HL-60/S4 treated with retinoic acid at 250 ng/mL for 4 days and 3 days (cell line): Measurements from ENCODE around the gene ASIC4.

Experiments used
- in situ Hi-C: fragments of 300-500 bp; cut with MboI; formaldehyde crosslinking; loops from 2 replicates; pipeline ENCODE4 v1.7.0; 2022; ENCODE audit warnings: low sequenced_read_pairs

Gene ASIC4

GRCh38 chr2:219497495-219498279, 16.6 kb upstream of the ASIC4 start:
- in situ Hi-C loops, result no loop called here

DNA sequence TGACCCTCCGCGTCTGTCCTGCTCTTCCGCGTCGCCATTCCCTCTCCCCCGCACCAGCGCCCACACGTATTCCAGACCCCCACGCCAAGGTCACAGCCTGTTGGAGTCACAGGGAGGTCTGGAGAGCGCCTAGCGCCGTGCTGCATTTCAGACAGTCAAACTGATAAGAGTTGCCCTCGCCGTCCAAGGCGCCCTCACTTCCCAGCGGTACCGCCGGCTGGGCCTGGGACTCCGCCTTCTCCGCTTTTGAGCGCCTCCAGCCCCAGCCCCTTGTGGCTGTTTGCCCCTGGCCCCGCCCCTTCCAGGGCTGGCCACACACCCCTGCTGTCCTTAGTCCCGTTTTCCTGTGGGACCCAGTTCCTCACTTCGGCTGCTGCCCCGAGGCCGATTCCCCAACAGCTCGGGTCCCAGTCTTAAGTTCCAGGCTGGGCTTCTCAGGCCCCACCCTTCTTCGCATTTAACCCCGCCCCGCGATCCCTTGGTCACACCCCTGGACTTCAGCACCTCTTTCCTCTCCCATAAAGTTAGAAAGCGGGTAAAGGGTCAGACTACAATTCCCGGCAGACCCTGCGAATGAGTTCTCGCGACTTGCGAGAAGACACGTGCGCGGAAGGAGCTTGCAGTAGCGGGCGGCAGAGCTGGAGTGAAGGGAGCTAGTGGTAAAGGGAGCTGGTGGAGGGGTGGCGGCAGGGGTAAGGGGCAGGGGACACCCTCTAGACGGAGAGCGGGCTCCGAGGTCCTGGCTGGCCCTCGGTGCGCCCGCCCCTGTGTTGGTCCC, 15.8 kb upstream of the ASIC4 start, which contains the start of gene GMPPA:
Gene GMPPA (plus strand): TSS at position 612 of the 778 bp plus-strand sequence. CDS start 1,085 bp downstream, outside the sequence.
- in situ Hi-C loops, result no loop called here

GRCh38 chr2:219499058-219499307, 15.3 kb upstream of the ASIC4 start:
- in situ Hi-C loops, result no loop called here

GRCh38 chr2:219499555-219499954, 14.7 kb upstream of the ASIC4 start:
- in situ Hi-C loops, result no loop called here

DNA sequence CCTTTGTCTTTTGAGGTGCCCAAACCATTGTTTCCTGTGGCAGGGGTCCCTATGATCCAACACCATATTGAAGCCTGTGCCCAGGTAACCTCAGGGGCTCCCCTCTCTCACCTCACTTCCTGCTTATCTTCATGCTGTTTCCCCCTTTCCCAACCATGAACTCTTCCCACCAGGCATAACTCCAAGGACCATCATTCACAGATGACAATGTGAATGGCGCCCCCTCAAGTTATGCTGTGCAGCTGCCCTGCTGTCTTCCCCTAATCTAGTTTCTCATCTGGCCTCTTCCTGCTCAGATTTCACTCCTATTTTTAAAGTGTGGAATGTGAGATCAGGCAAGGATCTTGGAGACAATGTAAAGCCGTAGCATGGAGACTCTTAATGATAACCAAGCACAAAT, 14.1 kb upstream of the ASIC4 start:
- in situ Hi-C loops, result no loop called here

GRCh38 chr2:219501849-219502248, 12.4 kb upstream of the ASIC4 start:
- in situ Hi-C loops, result no loop called here

- in situ Hi-C loops, result no loop called here
These were observed 11.7 kb upstream of the ASIC4 start for GRCh38 chr2:219502618-219503017.

DNA sequence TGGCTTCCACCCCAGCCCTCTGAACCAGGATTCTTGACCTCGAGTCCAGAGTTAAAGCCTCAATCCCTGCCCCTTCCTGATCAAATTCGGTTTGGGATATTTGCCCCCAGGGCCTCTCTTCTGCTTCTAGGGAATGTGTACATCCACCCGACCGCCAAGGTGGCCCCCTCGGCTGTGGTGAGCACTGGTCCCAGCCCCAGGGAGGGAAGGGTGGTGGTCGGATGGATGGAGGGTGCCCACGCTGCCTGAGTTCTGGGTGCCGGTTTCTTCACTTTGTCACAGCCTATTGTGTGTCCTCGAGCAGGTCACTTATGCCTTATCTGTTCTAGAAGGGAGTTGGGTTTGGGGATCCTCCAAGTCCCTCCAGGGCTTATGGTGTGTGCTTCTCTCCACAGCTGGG, 8.7 kb upstream of the ASIC4 start:
- in situ Hi-C loops, result no loop called here

DNA sequence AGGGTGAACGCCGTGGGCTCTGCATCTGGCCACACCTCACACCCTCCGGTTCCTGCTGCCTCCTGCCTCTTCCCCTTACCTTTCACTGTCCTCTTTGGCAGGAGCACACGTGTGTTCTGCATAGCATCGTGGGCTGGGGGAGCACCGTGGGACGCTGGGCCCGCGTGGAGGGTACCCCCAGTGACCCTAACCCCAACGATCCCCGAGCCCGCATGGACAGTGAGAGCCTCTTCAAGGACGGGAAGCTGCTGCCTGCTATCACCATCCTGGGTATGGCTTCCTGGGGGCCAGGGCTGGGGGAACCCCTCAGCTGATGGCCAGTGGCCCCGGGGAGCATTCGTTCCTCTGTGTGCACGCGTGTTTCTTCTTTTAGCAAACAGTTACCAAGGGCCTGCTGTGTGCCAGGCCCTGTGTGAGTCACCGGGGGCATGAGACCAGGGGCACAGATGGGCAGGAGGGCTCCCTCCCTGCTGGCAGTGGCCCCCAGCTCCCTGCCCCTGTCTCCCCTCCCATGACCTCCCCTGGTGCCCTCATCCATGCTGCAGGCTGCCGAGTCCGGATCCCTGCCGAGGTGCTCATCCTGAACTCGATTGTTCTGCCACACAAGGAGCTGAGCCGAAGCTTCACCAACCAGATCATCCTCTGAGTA, 8.0 kb upstream of the ASIC4 start:
- in situ Hi-C loops, result no loop called here

DNA sequence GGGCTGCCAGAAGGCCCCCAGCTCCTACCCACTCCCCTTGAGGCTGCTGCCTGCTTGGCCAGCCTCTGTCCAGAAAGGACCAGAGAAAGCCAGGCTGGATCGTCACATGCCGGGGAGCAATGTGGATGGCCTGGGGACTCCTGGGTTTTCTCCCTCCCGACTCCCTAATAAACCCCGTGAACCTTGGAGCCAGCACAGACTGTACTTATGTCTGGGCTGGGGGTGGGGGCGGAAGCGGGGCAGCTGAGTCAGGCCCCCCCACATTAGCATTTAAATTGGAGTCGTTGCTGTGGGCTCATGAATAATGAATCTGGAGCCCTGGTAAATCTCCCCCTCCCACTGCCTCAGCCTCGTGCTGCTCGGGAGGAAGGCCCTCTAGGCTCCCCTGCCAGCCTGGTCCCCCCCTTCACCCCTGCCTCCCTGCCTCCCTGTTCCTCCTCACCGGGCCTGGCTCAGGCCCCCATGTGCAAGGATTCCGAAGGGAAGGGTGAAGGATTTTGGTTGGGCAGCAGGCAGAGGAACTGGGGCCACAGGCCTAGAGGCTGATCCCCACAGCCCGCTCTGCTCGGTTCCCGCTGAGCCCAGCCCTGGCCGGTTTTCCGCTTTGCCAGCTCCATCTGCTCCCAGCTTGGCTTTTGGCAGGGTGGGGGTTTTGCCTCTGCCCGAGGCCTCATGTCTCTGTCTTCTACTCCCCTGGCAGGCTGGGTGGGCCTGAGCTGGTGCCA, 7.3 kb upstream of the ASIC4 start:
- in situ Hi-C loops, result no loop called here

GRCh38 chr2:219507581-219508443, 6.5 kb upstream of the ASIC4 start:
- in situ Hi-C loops, result no loop called here

GRCh38 chr2:219508444-219508734, 5.9 kb upstream of the ASIC4 start:
- in situ Hi-C loops, result no loop called here

DNA sequence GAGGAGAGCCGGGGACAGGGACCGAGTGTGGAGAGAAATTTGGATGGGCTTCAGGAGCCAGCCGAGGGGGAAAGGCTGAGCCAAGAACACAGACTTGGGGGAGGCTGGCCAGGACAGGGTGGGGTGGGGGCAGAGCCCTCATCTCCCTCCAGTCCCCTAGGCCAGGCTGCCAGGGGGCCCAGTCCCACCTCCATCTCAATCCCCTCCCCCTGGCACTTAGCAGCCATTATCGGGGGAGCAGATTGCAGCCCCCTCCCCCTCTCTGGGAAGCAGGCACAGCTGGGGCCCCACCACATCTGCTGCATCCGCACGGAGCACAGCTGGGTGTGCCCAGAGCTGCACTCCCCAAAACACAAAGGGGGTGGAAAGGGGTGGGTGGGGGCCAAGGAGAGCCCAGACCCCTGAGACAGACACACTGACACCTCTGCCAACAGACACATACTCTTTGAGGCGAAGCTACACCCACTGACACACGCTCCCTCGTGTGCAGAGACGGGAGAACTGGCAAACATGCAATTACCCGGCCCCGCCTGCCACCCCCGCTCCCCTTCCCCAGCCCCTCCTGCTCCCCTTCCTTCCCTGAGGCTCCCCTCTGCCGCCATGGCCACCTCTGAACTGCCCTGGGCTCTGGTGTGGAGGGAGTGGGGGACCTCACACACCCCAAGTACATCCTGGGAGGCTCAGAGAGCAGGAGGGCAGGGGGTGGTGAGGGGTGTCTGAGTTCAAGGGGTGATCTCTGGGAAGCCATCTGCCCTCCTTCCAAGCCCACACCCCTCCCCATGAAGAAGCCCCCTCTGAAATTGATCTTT, 5.1 kb upstream of the ASIC4 start:
- in situ Hi-C loops, result no loop called here

DNA sequence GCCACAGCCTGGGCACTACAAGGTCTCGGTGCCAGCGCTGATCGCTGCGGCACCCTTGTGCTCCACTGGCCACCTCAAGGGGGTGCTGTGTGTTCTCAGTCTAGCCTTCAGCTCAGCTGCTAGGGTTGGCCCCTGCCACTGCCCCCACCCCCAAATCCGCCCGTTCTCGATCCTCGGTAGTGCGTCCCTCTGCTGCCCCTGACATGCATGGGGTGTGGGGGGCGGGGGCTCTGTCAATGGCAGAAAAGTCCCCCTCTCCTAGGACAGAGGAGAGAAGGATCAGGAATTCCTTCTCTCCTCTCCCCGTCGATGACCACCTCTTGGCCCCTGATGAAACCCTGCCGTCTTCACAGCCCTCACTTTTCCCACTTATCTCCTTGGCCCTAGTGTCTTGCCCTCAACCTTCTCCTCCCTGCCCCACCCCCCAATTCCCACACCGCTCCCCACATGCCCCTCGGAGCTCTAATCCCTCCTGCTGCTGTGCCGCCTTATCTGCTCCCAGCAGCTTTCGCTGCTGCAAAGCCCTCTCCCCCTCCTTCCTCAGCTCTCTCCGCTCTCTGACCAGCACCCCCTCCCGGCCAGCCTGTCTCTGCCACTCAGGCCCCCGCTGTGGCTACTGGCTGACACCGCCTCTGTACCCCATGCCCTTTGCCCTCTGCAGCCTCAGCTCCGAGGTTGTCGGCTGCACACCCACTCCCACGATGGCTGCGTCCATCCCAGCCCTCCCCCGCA, 4.3 kb upstream of the ASIC4 start:
- in situ Hi-C loops, result no loop called here

GRCh38 chr2:219510512-219511135, 3.7 kb upstream of the ASIC4 start:
- in situ Hi-C loops, result no loop called here

DNA sequence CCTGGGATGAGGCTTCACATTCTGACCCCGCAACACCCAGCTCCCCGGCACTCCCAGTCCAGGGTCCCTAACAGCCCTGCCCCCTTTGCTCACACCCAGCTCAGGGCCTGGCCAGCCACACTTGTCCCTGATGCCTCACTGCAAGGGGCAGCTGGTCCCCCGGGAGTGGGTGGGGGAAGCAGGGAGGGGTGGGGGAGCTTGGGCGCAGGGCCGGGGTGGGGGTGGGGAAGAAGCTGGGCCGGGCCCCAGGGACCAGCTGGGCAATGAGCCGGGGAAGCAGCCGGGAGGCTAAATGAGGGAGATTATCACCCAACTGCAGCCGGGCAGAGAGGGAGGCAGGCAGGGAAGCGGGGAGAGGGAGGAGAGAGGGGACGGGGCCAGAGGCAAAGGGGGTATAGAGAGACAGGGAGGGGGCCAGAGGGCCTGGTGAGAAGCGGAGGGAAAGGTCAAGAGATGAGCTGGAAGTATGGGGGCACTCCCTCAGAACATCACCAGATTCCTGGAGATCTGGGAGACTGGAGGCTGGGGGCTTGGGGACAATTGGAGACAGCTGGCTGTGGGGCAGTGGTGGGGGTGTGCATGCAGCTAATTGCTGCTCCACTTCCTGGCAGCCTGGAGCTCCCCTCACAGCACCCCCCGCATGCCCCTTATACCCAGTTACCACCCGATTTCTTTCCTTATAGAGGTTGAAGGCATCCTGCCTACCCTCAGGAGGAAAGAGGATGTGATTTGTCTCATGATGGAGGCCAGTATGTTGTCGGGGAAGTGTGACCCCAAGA, 2.5 kb upstream of the ASIC4 start:
- in situ Hi-C loops, result no loop called here

DNA sequence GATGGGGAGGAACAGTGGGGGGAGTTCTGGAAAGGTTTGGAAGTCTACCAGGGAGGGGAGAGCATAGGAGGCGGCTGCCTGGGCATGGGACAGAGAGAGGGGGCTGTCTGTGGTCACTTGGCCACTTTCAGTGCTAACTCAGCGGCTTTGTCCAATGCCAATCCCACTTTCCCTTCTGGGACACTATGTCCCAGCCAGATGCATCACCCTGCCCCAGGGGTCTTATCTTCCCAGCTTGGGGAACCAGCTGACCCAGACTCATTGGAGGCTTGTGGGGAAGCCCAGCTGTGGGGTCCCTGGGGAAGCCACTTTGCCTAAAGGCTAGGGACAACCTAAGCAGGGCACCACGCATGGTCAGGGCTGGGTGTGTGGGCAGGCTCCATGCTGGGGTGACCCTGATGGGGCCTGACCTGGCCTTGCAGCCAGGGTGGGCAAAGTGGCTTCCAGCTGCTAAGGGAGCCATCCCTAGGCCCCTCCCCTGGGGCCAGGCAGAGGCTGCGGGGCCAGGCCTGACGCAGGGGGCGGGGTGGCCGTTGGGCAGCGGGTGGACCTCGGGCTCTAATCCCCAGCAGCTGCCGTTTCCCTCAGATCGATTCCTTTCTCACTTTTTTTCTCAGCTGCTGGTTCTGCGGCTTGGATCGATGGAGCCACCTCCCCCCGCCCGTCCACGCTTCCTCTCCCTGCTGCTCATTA, 1.6 kb upstream of the ASIC4 start:
- in situ Hi-C loops, result no loop called here
